Nephron (organoid): ENCODE measurements around the gene CD5L.

Experiments
- H3K27ac Mint-ChIP-seq, 3 experiments: 2 replicates each; pipeline ENCODE4 v1.8.0; 2020; ENCODE audit warnings: mixed read lengths in 3 of 3, mild to moderate bottlenecking in 2 of 3, moderate library complexity in 1 of 3
- H3K27me3 Mint-ChIP-seq: 2 replicates; pipeline ENCODE4 v1.8.0; 2021; ENCODE audit warnings: low read depth, mild to moderate bottlenecking, moderate library complexity, mixed read lengths
- H3K36me3 Mint-ChIP-seq: 2 replicates; pipeline ENCODE4 v1.8.0; 2020; ENCODE audit warnings: low read depth, mixed read lengths
- H3K4me1 Mint-ChIP-seq: 2 replicates; pipeline ENCODE4 v1.8.0; 2020; ENCODE audit warnings: mixed read lengths
- H3K4me3 Mint-ChIP-seq, 3 experiments: 2 replicates each; pipeline ENCODE4 v1.8.0; 2020; ENCODE audit warnings: mild to moderate bottlenecking in 3 of 3, mixed read lengths in 3 of 3, moderate library complexity in 2 of 3
- H3K9me3 Mint-ChIP-seq: 2 replicates; pipeline ENCODE4 v1.8.0; 2020; ENCODE audit warnings: mixed read lengths
- TF ChIP-seq, protein P1 (sequence below), 3 experiments: fragments of 200-600 bp; sonication (generic); IDR thresholded peaks; one replicate each; pipeline ENCODE4 v1.5.0; 2021; ENCODE audit warnings: antibody characterized with exemption in 3 of 3; ENCODE audit not compliant: unreplicated experiment in 3 of 3

The CD5L gene

DNA sequence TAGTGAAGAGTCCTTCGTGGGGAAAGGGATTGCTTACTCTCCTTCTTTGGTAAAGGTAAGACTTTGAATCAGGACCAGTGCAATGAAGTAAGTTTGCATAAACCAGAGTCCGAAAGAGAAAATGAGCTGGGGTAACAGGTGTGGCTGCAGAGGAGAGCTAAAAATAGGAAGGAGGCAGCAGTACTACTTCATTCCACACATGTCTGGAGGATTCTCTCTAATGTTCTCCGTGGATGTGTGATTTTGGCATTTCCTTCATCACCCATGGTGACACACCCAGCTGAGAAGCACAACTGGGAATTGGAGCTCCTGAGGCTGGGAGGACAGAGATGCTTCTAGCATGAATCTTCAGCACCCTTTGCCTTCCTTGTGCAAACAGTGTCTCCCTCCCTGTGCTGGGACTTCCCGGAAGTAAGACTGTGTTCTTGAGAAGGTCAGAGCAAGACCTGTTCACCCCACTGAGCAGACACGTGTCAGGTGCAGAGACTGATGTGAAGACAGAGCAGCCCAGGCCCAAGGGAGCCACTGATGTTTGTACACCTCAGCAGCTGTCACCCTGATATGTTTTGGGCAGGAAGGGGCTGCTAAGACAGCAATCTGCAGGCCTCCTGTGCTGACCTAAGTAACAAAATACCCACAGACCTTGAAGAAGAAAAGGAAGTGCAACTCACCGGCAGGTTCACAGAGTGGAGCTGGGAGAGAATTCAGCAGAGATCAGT, 35.0 kb downstream of the CD5L start:
- Mint-ChIP-seq H3K27me3 (peaks cover 5% of the 10 kb centered on the region), H3K4me3 (no peak overlapping the region), H3K9me3 (no peaks in the 10 kb centered on the region), H3K4me1 (no peaks in the 10 kb centered on the region), H3K27ac (no peak overlapping the region), H3K36me3 (no peaks in the 10 kb centered on the region)
- TF ChIP-seq, protein P1, sequence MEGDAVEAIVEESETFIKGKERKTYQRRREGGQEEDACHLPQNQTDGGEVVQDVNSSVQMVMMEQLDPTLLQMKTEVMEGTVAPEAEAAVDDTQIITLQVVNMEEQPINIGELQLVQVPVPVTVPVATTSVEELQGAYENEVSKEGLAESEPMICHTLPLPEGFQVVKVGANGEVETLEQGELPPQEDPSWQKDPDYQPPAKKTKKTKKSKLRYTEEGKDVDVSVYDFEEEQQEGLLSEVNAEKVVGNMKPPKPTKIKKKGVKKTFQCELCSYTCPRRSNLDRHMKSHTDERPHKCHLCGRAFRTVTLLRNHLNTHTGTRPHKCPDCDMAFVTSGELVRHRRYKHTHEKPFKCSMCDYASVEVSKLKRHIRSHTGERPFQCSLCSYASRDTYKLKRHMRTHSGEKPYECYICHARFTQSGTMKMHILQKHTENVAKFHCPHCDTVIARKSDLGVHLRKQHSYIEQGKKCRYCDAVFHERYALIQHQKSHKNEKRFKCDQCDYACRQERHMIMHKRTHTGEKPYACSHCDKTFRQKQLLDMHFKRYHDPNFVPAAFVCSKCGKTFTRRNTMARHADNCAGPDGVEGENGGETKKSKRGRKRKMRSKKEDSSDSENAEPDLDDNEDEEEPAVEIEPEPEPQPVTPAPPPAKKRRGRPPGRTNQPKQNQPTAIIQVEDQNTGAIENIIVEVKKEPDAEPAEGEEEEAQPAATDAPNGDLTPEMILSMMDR (IDR thresholded peaks at IDR 0.05; ENCODE audit: unreplicated experiment in 3 of 3), result no peak

DNA sequence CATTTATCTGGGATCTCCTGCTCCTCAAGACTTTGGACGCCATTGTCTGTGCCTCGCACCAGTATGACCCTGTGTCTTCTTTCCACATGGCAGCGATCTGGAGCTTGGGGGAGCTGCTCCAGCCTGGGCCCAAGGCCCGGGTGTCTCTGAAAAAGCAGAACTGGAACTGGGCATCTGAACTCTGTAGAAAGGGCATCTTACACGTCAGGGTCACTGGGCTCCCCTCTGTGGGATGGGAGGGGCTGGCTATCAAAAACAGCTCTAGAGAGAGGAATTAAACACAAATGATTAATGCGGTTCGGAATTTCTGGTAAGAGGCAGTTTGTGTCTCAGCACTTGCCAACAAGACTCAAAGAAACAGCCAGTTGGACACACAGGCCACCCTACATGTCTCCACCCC, 37.8 kb downstream of the CD5L start:
- TF ChIP-seq, protein P1 (IDR thresholded peaks at IDR 0.05; ENCODE audit: unreplicated experiment in 3 of 3), result no peak
- no peak overlapping the region for H3K4me3 Mint-ChIP-seq
- no peak overlapping the region for H3K27ac Mint-ChIP-seq
- H3K36me3 Mint-ChIP-seq, result no peaks in the 10 kb centered on the region
- H3K27me3 Mint-ChIP-seq, result peaks cover 5% of the 10 kb centered on the region
- H3K9me3 Mint-ChIP-seq, result no peaks in the 10 kb centered on the region
- H3K4me1 Mint-ChIP-seq, result no peaks in the 10 kb centered on the region

DNA sequence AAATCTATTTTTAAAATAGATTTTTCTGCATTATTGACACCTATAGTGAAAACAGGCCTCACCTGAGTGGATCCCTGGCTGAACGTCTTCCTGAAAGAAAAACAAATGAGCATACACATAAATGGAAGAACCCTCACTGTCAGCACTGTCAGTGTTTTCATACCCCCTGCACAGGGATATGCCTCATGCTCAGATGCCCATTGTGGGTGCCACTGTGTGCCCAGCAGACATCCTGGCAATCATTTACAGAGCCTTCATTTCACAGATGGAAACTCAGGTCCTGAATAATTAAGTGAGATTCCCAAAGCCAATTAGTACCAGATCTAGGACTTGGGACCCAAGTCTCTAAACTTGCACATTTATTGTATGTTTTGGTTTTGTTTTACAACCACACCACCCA, 41.6 kb downstream of the CD5L start:
- TF ChIP-seq, protein P1 (IDR thresholded peaks at IDR 0.05; ENCODE audit: unreplicated experiment in 3 of 3), result no peak
- H3K27ac Mint-ChIP-seq, result no peak overlapping the region
- H3K9me3 Mint-ChIP-seq, result no peaks in the 10 kb centered on the region
- no peaks in the 10 kb centered on the region for H3K36me3 Mint-ChIP-seq
- H3K4me1 Mint-ChIP-seq, result no peaks in the 10 kb centered on the region
- no peak overlapping the region for H3K4me3 Mint-ChIP-seq
- no peaks in the 10 kb centered on the region for H3K27me3 Mint-ChIP-seq

DNA sequence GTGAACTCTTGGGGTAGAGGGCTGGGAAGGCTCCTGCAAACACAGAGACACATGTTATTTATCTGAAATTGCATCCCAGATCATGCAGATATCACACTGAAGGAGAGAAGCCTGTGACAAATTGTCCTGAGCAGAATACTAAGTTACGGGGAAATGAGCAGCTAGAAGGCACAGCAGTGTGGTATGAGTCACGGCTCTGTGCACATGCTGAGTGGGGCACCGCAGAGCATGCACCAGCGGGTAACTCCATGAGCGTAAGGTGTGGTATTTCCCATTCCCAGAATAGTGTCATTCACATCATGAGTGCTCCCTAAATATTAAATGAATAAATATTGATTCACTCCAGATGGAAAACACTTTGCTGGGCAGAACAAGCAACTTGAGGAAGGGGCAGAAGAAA, 43.4 kb downstream of the CD5L start:
- Mint-ChIP-seq H3K27me3 (no peaks in the 10 kb centered on the region), H3K4me3 (no peak overlapping the region), H3K4me1 (no peaks in the 10 kb centered on the region), H3K36me3 (no peaks in the 10 kb centered on the region), H3K9me3 (peaks cover 2% of the 10 kb centered on the region), H3K27ac (no peak overlapping the region)
- TF ChIP-seq, protein P1 (IDR thresholded peaks at IDR 0.05; ENCODE audit: unreplicated experiment in 3 of 3), result no peak

DNA sequence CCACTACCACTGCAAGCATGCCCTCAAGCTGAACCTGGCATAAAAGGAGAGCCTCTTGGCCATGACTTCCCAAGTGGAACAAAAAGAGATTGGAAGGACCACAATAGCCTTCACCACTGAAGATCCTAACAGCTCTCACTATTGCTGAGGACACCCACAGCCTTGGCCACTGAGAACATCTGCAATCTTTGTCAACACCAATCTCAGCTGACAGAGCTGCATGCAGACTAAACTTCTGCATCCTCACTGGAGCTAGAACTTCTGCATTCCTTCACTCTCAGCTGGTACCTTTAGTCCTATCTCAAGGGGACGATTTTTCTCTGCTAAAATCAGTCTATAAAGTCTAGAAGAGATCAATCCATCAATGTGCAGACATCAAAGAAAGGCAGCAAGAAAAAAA, 56.4 kb downstream of the CD5L start:
- Mint-ChIP-seq H3K36me3 (no peaks in the 10 kb centered on the region), H3K27ac (no peak overlapping the region), H3K9me3 (peaks cover 3% of the 10 kb centered on the region), H3K4me1 (no peaks in the 10 kb centered on the region), H3K4me3 (no peak overlapping the region), H3K27me3 (no peaks in the 10 kb centered on the region)
- TF ChIP-seq, protein P1 (IDR thresholded peaks at IDR 0.05; ENCODE audit: unreplicated experiment in 3 of 3), result no peak

DNA sequence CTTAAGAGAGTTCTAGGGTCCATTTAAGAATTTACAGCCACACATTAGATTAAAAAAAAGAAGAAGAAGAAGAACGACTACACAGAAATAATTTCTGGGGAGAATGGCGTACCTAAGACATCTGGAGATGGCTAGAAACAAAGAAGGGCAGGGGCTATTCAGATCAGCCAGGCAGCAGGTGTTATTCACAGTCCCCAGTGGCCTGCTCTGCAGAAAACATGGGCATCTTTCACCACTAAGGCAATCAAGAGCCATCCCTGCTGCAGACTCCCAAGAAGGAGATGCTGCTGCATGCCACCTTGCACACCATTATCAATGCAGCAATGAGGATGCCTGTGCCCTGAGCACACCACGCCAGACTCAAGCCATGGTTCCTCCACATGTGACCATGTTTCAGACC, 56.8 kb downstream of the CD5L start:
- no peak overlapping the region for H3K4me3 Mint-ChIP-seq
- no peaks in the 10 kb centered on the region for H3K4me1 Mint-ChIP-seq
- no peaks in the 10 kb centered on the region for H3K9me3 Mint-ChIP-seq
- no peak overlapping the region for H3K27ac Mint-ChIP-seq
- TF ChIP-seq, protein P1 (IDR thresholded peaks at IDR 0.05; ENCODE audit: unreplicated experiment in 3 of 3), result no peak
- H3K36me3 Mint-ChIP-seq, result no peaks in the 10 kb centered on the region
- H3K27me3 Mint-ChIP-seq, result no peaks in the 10 kb centered on the region
